NCI-H1930 (cell line): ENCODE results near the gene KANK4.

ENCODE experiments used
- DNase-seq, 2 experiments: peaks; one replicate each; lab custom pipeline; 2025; lab: John Stamatoyannopoulos, UW

KANK4 gene

GRCh38 chr1:62336995-62337705, 17.9 kb upstream of the KANK4 start:
- no peak for DNase-seq

- no peak for DNase-seq
Observed at GRCh38 chr1:62336638-62336994, 17.4 kb upstream of the KANK4 start.

- DNase-seq, result no peak
Observed at GRCh38 chr1:62335656-62336055, 16.4 kb upstream of the KANK4 start.

GRCh38 chr1:62334434-62334985, 15.3 kb upstream of the KANK4 start:
- DNase-seq, result no peak

GRCh38 chr1:62333441-62333840, 14.2 kb upstream of the KANK4 start:
- DNase-seq, result no peak

GRCh38 chr1:62327360-62328055, 8.3 kb upstream of the KANK4 start:
- no peak for DNase-seq

- no peak for DNase-seq
Observed at GRCh38 chr1:62325681-62326080, 6.4 kb upstream of the KANK4 start.

- no peak for DNase-seq
Observed at GRCh38 chr1:62325081-62325480, 5.8 kb upstream of the KANK4 start.

- no peak for DNase-seq
Observed at GRCh38 chr1:62321446-62321845, 2.2 kb upstream of the KANK4 start.

GRCh38 chr1:62318320-62318755, 896 bp downstream of the KANK4 start:
- DNase-seq, result no peak

GRCh38 chr1:62317021-62317768, 2.0 kb downstream of the KANK4 start:
- peak in 1 of 2 experiments; percentile 4 for DNase-seq

- DNase-seq, result no peak
Observed at GRCh38 chr1:62316135-62316534, 3.1 kb downstream of the KANK4 start.

- DNase-seq, result no peak
Observed at GRCh38 chr1:62315387-62315786, 3.8 kb downstream of the KANK4 start.

GRCh38 chr1:62314454-62315350, 4.5 kb downstream of the KANK4 start:
- no peak for DNase-seq

- no peak for DNase-seq
Observed at GRCh38 chr1:62312698-62313097, 6.5 kb downstream of the KANK4 start.

- DNase-seq, result no peak
Observed at GRCh38 chr1:62311473-62311943, 7.7 kb downstream of the KANK4 start.

- no peak for DNase-seq
Observed at GRCh38 chr1:62309906-62310305, 9.3 kb downstream of the KANK4 start.

- DNase-seq, result no peak
Observed at GRCh38 chr1:62308606-62309005, 10.6 kb downstream of the KANK4 start.

GRCh38 chr1:62307895-62308492, 11.2 kb downstream of the KANK4 start:
- DNase-seq, result no peak

GRCh38 chr1:62307446-62307845, 11.8 kb downstream of the KANK4 start:
- no peak for DNase-seq

GRCh38 chr1:62306065-62306464, 13.2 kb downstream of the KANK4 start:
- DNase-seq, result no peak
